ENCODE results near the gene SLC66A2.

Gene SLC66A2

DNA sequence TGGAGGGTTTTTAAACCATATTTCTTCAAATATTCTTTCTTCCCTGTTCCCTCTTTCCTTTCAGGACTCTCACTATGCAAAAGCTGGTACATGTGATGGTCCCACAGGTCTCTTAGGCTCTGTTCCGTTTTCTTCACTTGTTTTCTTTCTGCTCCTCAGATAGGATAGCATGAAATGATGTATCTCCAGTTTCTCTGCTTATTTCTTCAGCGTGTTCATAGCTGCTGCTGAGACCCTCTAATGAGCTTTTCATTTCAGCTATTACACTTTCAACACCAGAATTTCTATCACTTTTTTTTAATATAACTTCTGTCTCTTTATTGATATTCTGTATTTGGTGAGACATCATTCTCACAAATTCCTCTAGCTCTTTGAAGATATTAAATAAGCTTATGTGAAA lies 89.8 kb downstream of the SLC66A2 start:
- Histone ChIP-seq H2AFZ (ENCODE audit: low read length) (no peak overlapping the region), H4K20me1 (ENCODE audit: insufficient read depth, low read length) (no peaks in the 10 kb centered on the region), H3K4me3 (ENCODE audit: low read depth, low read length, poor library complexity, severe bottlenecking) (no peak overlapping the region), H3K79me2 (ENCODE audit: insufficient read depth, low read length) (no peaks in the 10 kb centered on the region), H3K27me3 (ENCODE audit: insufficient read depth, low read length) (no peaks in the 10 kb centered on the region; the same call in 1 of the 2 replicates), H3K9me3 (ENCODE audit: low read length) (peaks cover 9% of the 10 kb centered on the region; the same call in 1 of the 2 replicates), H3K36me3 (ENCODE audit: insufficient read depth, low read length) (no peaks in the 10 kb centered on the region), H3K9me2 (ENCODE audit: low read depth, low read length) (no peaks in the 10 kb centered on the region), H3F3A (ENCODE audit: insufficient read depth, low read length) (no peaks in the 10 kb centered on the region), H3K4me1 (ENCODE audit: insufficient read depth, low read length, severe bottlenecking) (no peaks in the 10 kb centered on the region), H3K4me2 (ENCODE audit: low read length) (no peak overlapping the region), H3K9ac (ENCODE audit: low read length) (no peak overlapping the region), H3K27ac (ENCODE audit: low read depth, low read length, poor library complexity, severe bottlenecking) (no peak overlapping the region)
- no peak for TF ChIP-seq EZH2 (IDR thresholded peaks at IDR 0.05; ENCODE audit: borderline replicate concordance, low read length)
- TF ChIP-seq CTCF (IDR thresholded peaks at IDR 0.05; ENCODE audit: low read length): no peak

DNA sequence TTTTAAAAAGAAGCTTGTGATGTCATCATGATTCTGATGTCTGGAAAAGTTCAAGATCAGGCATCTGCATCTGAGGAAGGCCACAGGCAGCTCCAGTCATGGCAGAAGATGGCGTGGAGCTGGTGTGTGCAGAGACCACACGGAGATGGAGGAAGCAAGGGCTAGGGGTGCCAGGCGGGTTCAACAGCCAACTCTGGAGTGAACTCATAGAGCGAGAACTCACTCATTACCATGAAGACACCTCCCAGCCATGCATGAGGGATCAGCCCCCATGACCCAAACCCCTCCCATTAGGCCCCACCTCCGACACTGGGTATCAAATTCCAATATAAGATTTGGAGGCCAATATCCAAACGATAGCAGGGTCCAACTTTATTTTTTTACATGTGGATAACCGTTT lies 92.1 kb downstream of the SLC66A2 start:
- H3K79me2 ChIP-seq (ENCODE audit: insufficient read depth, low read length): no peaks in the 10 kb centered on the region
- TF ChIP-seq CTCF (IDR thresholded peaks at IDR 0.05; ENCODE audit: low read length) (no peak), EZH2 (IDR thresholded peaks at IDR 0.05; ENCODE audit: borderline replicate concordance, low read length) (no peak)

DNA sequence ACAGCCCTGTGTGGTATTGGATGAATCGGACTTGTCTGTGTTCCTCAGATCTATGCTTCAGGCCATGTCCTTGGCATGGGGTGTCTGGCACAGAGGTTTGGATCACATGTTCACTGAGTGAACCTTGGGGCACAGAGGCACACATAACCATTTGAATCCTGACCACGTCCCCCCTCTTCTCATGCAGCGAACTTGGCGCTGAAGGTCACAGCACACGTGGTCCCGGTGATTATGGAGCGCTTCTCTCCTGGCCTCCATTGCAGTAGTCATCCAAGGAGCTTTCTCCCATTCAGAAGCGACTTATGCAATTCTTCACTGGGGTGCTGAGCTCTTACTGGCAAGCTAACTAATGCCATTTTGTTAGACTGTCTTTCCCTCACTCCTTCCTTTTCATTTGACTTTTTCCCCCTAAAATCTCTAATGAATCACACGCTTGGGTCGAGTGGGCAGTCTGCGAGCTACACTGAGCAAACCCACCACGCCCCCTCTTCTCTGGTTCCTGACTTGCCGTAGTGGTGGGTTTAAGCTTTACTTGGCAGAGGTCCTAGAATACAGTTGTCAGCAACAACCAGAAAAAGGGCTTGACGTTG lies 94.3 kb downstream of the SLC66A2 start:
- H3K4me2 ChIP-seq (ENCODE audit: low read length): no peak overlapping the region
- no peaks in the 10 kb centered on the region; the same call in 1 of the 2 replicates for H3K27me3 ChIP-seq (ENCODE audit: insufficient read depth, low read length)
- H3K4me1 ChIP-seq (ENCODE audit: insufficient read depth, low read length, severe bottlenecking): peaks cover 6% of the 10 kb centered on the region
- no peak overlapping the region for H2AFZ ChIP-seq (ENCODE audit: low read length)
- no peaks in the 10 kb centered on the region for H3K79me2 ChIP-seq (ENCODE audit: insufficient read depth, low read length)
- no peaks in the 10 kb centered on the region for H3F3A ChIP-seq (ENCODE audit: insufficient read depth, low read length)
- no peaks in the 10 kb centered on the region for H3K36me3 ChIP-seq (ENCODE audit: insufficient read depth, low read length)
- no peak overlapping the region for H3K4me3 ChIP-seq (ENCODE audit: low read depth, low read length, poor library complexity, severe bottlenecking)
- TF ChIP-seq CTCF (IDR thresholded peaks at IDR 0.05; ENCODE audit: low read length) (no peak), EZH2 (IDR thresholded peaks at IDR 0.05; ENCODE audit: borderline replicate concordance, low read length) (no peak)
- no peak overlapping the region for H3K9ac ChIP-seq (ENCODE audit: low read length)
- H4K20me1 ChIP-seq (ENCODE audit: insufficient read depth, low read length): no peaks in the 10 kb centered on the region
- H3K27ac ChIP-seq (ENCODE audit: low read depth, low read length, poor library complexity, severe bottlenecking): no peak overlapping the region
- H3K9me3 ChIP-seq (ENCODE audit: low read length): peaks cover 5% of the 10 kb centered on the region; the same call in 1 of the 2 replicates
- H3K9me2 ChIP-seq (ENCODE audit: low read depth, low read length): no peaks in the 10 kb centered on the region

More for the DNA sequence above, 92.1 kb downstream of the SLC66A2 start:
- Histone ChIP-seq H3K4me1 (ENCODE audit: insufficient read depth, low read length, severe bottlenecking) (peaks cover 6% of the 10 kb centered on the region), H3K27me3 (ENCODE audit: insufficient read depth, low read length) (no peaks in the 10 kb centered on the region; the same call in 1 of the 2 replicates), H3F3A (ENCODE audit: insufficient read depth, low read length) (no peaks in the 10 kb centered on the region), H3K27ac (ENCODE audit: low read depth, low read length, poor library complexity, severe bottlenecking) (no peak overlapping the region), H3K36me3 (ENCODE audit: insufficient read depth, low read length) (no peaks in the 10 kb centered on the region), H3K4me3 (ENCODE audit: low read depth, low read length, poor library complexity, severe bottlenecking) (no peak overlapping the region), H2AFZ (ENCODE audit: low read length) (no peak overlapping the region), H3K9ac (ENCODE audit: low read length) (no peak overlapping the region), H4K20me1 (ENCODE audit: insufficient read depth, low read length) (no peaks in the 10 kb centered on the region), H3K9me2 (ENCODE audit: low read depth, low read length) (no peaks in the 10 kb centered on the region), H3K9me3 (ENCODE audit: low read length) (peaks cover 9% of the 10 kb centered on the region; the same call in 1 of the 2 replicates), H3K4me2 (ENCODE audit: low read length) (no peak overlapping the region)
